ENCODE measurements around the gene CPLX1. TPM values are rescaled to one million over a fixed set of nuclear protein-coding genes. Genes with fewer than 3 reads are reported as not detected.

CPLX1 gene
- total RNA-seq, 6 experiments from 2014 or later, result 0.12 to 0.32 (median 0.20) TPM; not detected in 1

- Mint-ChIP-seq H3K4me3 (no peak overlapping the region), H3K4me1 (ENCODE audit: low read depth) (no peaks in the 10 kb centered on the region), H3K27me3 (ENCODE audit: insufficient read depth) (peaks cover 18% of the 10 kb centered on the region), H3K36me3 (ENCODE audit: low read depth) (no peaks in the 10 kb centered on the region), H3K27ac (no peak overlapping the region), H3K9me3 (peaks cover 5% of the 10 kb centered on the region)
- peak; percentile 37; the same call in 1 of the 2 replicates for TF ChIP-seq CTCF (IDR thresholded peaks at IDR 0.05)
- no peak for DNase-seq
These were observed 2.8 kb upstream of the CPLX1 start for GRCh38 chr4:828641-829271.

DNA sequence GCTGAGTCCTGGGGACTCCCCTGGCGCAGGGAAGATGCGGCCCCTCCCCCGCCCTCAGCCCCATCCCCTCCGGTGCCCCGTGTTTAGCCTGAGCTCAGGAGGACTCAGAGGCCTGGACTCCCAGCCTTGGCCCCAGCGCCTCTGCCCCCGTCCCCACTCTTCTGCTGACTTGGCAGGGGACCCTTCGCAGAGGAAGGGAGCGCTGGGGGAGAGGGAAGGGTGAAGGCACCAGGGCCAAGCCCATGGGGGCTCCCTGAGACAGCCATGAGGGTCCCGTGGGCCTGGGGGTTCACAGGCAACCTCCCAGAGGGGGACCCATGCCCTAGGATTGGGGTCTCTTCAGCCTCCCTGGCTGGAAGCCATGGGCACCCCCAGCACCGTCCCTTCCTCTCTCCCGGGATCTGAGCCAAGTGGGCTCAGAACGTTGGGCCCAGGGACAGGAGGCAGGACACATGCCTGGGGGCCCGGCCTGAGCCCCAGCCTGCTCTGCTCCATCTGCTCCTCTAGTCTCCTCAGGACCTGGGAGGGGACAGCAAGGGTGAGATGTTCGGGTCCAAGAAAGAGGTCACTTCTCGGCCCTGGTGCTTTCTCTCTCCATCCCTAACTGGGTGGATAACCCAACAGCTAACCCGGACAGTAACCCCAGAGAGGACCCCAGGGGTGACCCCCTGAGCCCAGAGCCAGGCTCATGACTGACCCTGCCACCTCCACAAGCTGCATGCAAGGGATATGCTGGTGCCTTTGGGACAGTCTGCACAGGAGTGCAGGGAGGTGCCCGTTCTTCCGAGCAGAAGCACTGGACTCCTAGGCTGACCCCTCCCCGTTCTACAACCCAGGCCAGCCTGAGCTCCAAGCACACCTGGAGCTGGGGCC, 1.5 kb upstream of the CPLX1 start:
- H3K27me3 Mint-ChIP-seq (ENCODE audit: insufficient read depth), result peaks cover 24% of the 10 kb centered on the region
- no peaks in the 10 kb centered on the region for H3K4me1 Mint-ChIP-seq (ENCODE audit: low read depth)
- DNase-seq, result no peak
- peaks cover 5% of the 10 kb centered on the region for H3K9me3 Mint-ChIP-seq
- no peak overlapping the region for H3K4me3 Mint-ChIP-seq
- H3K36me3 Mint-ChIP-seq (ENCODE audit: low read depth), result no peaks in the 10 kb centered on the region
- TF ChIP-seq CTCF (IDR thresholded peaks at IDR 0.05), result no peak
- no peak overlapping the region for H3K27ac Mint-ChIP-seq

- DNase-seq, result no peak
- Mint-ChIP-seq H3K27me3 (ENCODE audit: insufficient read depth) (peaks cover 29% of the 10 kb centered on the region), H3K4me3 (no peak overlapping the region), H3K4me1 (ENCODE audit: low read depth) (no peaks in the 10 kb centered on the region), H3K36me3 (ENCODE audit: low read depth) (no peaks in the 10 kb centered on the region), H3K27ac (no peak overlapping the region), H3K9me3 (peaks cover 4% of the 10 kb centered on the region)
- TF ChIP-seq CTCF (IDR thresholded peaks at IDR 0.05), result no peak
These were observed 729 bp upstream of the CPLX1 start for GRCh38 chr4:826508-827208.

GRCh38 chr4:825063-825970, 612 bp downstream of the CPLX1 start:
- Mint-ChIP-seq H3K36me3 (ENCODE audit: low read depth) (no peaks in the 10 kb centered on the region), H3K4me3 (no peak overlapping the region), H3K27me3 (ENCODE audit: insufficient read depth) (peaks cover 25% of the 10 kb centered on the region), H3K27ac (no peak overlapping the region), H3K4me1 (ENCODE audit: low read depth) (no peaks in the 10 kb centered on the region), H3K9me3 (no peaks in the 10 kb centered on the region)
- DNase-seq, result no peak
- no peak for TF ChIP-seq CTCF (IDR thresholded peaks at IDR 0.05)

All from HFFc6 (cell line).